PFSK-1 (cell line): ENCODE results near the gene PPFIA1.

ENCODE experiments used
- FOXP2 ChIP-seq: optimal IDR thresholded peaks from 2 replicates; pipeline ENCODE3; 2011; ENCODE audit warnings: borderline replicate concordance, control low read depth, inconsistent platforms; ENCODE audit not compliant: insufficient read depth; ENCODE audit errors: extremely low read length, extremely low read depth
- POLR2AphosphoS5 ChIP-seq: IDR thresholded peaks from 2 replicates; pipeline ENCODE4 v1.6.1; 2012; ENCODE audit warnings: low read depth, mild to moderate bottlenecking, control low read depth, low read length, moderate library complexity
- SIN3A ChIP-seq: IDR thresholded peaks from 2 replicates; pipeline ENCODE4 v1.6.1; 2012; ENCODE audit warnings: mild to moderate bottlenecking, low read length, moderate library complexity, borderline replicate concordance; ENCODE audit not compliant: insufficient read depth
- TAF1 ChIP-seq: IDR thresholded peaks from 2 replicates; pipeline ENCODE4 v1.6.1; 2012; ENCODE audit warnings: low read length, control low read depth, borderline replicate concordance; ENCODE audit not compliant: insufficient read depth
- TF ChIP-seq, protein P1 (sequence below), 2 experiments: IDR thresholded peaks; 2 replicates each; pipeline versions ENCODE4 v1.6.1 to v1.8.0; 2011 to 2012; ENCODE audit warnings: low read depth in 2 of 2, low read length in 2 of 2, control low read depth in 1 of 2, inconsistent platforms in 1 of 2, mild to moderate bottlenecking in 1 of 2, moderate library complexity in 1 of 2; ENCODE audit not compliant: insufficient read depth in 1 of 2

The PPFIA1 gene

GRCh38 chr11:70289582-70289981 is 19.1 kb downstream of the PPFIA1 start:
- no peak for TF ChIP-seq FOXP2
- no peak for TF ChIP-seq TAF1
- no peak for TF ChIP-seq POLR2AphosphoS5
- TF ChIP-seq, protein P1, sequence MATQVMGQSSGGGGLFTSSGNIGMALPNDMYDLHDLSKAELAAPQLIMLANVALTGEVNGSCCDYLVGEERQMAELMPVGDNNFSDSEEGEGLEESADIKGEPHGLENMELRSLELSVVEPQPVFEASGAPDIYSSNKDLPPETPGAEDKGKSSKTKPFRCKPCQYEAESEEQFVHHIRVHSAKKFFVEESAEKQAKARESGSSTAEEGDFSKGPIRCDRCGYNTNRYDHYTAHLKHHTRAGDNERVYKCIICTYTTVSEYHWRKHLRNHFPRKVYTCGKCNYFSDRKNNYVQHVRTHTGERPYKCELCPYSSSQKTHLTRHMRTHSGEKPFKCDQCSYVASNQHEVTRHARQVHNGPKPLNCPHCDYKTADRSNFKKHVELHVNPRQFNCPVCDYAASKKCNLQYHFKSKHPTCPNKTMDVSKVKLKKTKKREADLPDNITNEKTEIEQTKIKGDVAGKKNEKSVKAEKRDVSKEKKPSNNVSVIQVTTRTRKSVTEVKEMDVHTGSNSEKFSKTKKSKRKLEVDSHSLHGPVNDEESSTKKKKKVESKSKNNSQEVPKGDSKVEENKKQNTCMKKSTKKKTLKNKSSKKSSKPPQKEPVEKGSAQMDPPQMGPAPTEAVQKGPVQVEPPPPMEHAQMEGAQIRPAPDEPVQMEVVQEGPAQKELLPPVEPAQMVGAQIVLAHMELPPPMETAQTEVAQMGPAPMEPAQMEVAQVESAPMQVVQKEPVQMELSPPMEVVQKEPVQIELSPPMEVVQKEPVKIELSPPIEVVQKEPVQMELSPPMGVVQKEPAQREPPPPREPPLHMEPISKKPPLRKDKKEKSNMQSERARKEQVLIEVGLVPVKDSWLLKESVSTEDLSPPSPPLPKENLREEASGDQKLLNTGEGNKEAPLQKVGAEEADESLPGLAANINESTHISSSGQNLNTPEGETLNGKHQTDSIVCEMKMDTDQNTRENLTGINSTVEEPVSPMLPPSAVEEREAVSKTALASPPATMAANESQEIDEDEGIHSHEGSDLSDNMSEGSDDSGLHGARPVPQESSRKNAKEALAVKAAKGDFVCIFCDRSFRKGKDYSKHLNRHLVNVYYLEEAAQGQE (IDR thresholded peaks at IDR 0.05; ENCODE audit: insufficient read depth in 1 of 2, low read depth in 2 of 2, low read length in 2 of 2), result no peak
- TF ChIP-seq SIN3A, result no peak

DNA sequence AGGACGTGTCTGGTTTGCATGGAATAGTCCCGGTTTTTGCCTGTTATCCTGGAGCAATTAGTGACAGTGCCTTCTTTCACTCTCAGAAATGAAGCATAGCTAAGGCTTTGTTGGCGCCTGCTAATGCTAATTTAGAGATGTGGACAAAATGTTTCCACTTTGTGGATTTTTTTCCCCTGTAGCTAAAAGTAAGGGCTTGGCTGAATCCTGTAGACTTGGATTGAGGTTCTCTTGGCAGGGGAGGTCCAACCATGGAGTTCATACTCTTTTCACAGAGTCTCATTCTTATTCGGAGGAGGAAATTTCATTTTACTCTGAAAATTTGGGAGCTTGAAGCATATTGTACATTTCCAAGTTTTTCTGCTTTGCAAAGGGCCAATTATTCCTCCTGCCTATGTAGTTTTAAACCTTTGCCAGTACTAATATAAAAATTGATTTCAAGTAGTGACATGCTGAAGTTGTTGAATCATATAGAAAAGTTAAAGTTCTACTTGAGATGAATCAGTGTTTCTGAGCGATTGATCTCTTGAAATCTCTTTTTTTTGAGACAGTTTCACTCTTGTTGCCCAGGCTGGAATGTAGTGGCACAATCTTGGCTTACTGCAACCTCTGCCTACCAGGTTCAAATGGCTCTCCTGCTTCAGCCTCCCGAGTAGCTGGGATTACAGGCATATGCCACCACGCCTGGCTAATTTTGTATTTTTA is 20.0 kb downstream of the PPFIA1 start:
- TF ChIP-seq, protein P1 (IDR thresholded peaks at IDR 0.05; ENCODE audit: insufficient read depth in 1 of 2, low read depth in 2 of 2, low read length in 2 of 2), result no peak
- TF ChIP-seq SIN3A (no peak), TAF1 (no peak), FOXP2 (no peak), POLR2AphosphoS5 (no peak)

GRCh38 chr11:70292166-70292565 is 21.7 kb downstream of the PPFIA1 start:
- TF ChIP-seq SIN3A (no peak), TAF1 (no peak), POLR2AphosphoS5 (no peak), FOXP2 (no peak)
- TF ChIP-seq, protein P1 (IDR thresholded peaks at IDR 0.05; ENCODE audit: insufficient read depth in 1 of 2, low read depth in 2 of 2, low read length in 2 of 2), result no peak

GRCh38 chr11:70292863-70293262 is 22.4 kb downstream of the PPFIA1 start:
- TF ChIP-seq, protein P1 (IDR thresholded peaks at IDR 0.05; ENCODE audit: insufficient read depth in 1 of 2, low read depth in 2 of 2, low read length in 2 of 2), result no peak
- TF ChIP-seq POLR2AphosphoS5 (no peak), SIN3A (no peak), FOXP2 (no peak), TAF1 (no peak)
